Retina (tissue), 1 donor: ENCODE results near the gene SBSN.
A peak's percentile ranks its signal among the peaks of the same experiment; 100 is the strongest.

ENCODE experiments used
- DNase-seq: peaks from one replicate; pipeline ENCODE4 v3.0.0-alpha.2; 2016

SBSN gene

GRCh38 chr19:35529241-35530218, 1.4 kb upstream of the SBSN start:
- DNase-seq: no peak

DNA sequence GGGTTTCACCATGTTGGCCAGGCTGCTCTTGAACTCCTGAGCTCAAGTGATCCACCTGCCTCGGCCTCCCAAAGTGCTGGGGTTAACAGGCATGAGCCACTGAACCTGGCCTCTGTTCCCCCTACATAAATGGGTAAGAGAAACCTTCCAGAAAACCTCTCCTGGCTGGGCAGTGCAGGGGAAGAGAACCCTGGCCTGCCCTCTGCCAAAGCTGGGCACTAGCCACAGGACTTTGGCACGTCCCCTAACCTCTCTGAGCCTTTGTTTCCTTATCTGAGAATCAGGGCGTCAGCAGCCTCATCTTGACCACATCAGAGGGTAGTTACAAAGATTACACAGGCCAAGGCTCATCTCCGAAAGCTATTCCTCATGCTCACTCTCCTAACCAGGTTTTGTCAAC, 2.2 kb downstream of the SBSN start:
- DNase-seq: no peak

DNA sequence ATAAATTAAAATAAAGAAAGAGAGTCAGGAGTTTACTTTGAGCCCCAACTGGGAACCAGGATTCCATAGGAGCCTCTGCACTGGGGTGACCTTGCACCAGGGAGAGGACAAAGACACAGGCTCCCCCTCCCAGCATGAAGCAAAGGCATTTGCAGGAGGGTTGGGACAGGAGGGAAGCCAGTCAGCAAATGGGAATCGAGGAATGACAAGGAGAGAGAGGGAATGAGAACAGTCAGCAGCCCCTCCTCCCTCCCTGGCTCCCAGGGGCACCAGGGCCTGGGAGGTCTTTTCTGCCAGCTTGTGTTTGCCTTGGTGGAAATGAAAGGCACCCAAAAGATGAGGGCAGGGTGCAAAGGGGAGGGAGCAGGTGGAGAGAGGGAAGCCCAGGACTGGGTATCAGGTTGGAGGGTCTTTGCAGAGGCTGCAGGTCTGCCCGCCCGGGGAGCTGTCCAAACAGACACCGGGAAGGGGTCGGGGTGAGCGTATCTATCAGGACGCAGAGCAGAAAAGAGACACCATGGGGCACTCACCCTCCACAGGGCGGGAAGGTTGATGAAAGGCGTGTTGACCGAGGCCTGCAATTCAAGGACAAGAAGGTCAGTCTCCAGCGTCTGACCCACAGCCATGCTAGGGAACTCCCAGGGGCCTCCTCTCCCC, 3.8 kb downstream of the SBSN start:
- peak; percentile 54 for DNase-seq

- no peak for DNase-seq
Observed at GRCh38 chr19:35522745-35523327, 5.3 kb downstream of the SBSN start.

DNA sequence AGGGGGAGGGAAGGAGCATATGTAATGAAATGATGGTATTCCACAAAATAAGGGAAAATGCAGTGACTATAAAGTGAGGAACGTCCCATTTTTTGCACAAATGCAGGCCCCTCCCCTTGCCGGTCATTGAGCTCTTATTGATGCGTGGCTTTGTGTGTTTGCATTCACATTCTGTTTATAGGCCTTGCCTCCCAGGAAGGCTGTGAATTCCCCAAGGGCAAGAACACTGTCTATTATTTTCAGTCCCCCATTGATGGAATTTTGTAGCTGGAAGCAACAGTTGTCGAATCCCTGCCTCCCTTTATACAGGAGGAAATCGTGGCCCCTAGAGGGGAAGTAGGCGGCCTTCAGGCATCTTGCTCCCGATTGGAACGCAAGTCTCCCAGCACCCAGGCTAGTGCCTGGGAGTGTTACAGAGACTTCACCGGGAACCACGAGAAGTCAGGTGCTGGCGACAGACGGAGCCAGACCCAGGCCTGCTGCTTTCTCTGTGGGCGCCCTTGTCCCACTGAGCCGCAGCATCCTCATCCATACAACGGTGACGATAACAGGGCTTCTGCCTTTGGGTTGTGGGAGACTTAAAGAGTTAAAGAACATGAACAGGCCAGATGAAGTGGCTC, 6.9 kb downstream of the SBSN start:
- DNase-seq: no peak

- DNase-seq: no peak
Observed at GRCh38 chr19:35519291-35519690, 8.8 kb downstream of the SBSN start.

DNA sequence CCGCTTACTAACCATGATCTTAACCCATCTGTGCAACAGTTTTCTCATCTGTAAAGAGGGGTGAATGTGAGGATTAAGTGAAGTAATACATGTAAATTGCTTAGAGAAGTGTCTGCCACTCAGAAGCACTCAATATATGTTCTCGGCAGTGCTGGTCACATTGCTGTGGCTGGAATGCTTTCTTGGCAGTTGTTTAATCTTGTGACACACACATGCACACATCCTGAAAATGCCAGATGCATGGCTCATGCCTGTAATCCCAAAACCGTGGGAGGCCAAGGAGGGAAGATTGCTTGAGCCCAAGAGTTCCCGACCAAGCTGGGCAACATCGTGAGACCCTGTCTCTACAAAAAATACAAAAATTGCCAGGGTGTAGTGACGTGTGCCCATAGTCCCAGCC, 9.8 kb downstream of the SBSN start:
- no peak for DNase-seq

DNA sequence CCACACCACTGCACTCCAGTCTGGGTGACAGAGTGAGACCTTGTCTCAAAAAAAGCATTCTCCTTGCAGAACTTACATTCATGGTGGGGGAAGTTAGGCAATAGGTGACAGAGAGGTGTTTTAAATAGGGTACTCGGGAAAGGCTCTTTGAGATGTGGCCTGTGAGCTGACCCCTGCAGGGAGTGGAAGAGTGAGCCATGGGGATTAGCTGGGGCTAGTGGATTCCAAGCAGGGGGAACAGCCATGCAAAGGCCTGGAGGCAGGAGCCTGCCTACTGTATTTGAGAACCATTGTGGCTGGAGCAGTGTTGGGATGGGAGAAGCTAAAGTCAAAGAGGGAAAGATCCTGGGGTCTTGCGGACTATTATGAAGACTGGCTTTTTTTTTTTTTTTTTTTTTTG, 10.8 kb downstream of the SBSN start:
- DNase-seq: no peak

DNA sequence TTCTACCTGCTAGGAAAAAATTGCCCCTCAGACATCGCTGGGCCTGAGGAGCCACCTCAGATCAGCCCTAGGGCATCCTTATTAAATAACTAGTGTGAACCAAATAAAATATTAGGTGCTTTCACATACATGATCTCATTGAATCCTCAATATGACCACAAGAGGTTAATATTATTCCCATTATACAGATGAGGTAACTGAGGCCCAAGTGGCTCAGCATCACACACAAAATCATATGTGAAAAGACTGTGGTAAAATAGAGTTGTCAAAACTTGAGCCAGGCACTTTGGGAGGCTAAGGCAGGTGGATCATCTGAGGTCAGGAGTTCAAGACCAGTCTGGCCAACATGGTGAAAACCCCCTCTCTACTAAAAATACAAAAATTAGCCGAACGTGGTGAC, 11.8 kb downstream of the SBSN start:
- DNase-seq: no peak

DNA sequence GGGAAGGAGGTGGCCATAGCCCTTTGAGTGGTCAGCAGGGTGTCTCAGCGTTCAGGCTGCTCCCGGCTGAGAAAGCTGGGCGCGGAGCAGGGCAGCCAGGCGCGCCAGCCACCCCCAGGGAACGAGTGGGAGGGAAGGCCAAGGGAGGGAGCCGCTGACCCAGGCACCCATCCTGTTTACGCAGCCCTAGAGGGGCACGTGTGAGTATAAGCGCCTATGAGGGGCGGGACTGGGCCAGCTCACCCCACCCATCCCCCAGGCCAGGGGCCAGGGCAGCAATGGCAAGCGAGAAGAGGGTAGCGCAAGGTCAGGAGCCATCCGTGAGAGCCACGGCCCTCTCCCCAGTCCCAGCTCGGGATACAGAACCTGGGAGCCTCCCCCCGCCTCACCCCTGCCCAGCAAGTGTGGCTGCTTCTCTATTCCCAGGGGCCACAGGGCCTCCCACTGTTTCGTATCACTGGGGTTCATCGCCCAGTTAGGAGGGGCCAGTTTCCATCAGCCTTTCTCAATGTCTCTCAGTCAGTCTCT, 13.8 kb downstream of the SBSN start:
- peak; percentile 12 for DNase-seq

GRCh38 chr19:35513628-35514281, 14.4 kb downstream of the SBSN start, which contains the start of gene DMKN:
TSS of gene DMKN (minus strand) at chr19:35513649. CDS start at chr19:35513475, 174 bp downstream.
- DNase-seq: peak; percentile 11

GRCh38 chr19:35512831-35513627, 15.1 kb downstream of the SBSN start:
- no peak for DNase-seq

- DNase-seq: no peak
Observed at GRCh38 chr19:35511337-35511736, 16.8 kb downstream of the SBSN start.

DNA sequence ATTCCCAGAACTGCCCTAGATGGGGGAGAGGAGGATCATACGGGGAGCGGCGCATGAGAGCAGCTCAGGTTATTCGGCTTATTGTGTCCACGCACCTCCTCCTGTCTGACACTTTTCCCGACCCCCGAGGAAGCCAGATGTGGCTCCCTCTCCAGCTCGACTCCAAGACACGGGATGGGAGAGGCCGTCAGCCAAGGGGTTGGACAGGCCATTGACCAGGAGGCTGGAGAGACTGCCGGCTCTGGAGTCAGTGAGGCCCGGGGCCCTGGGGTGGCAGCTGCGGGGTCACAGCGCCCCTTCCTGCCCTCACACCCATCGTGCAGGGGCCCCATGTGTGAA, 17.5 kb downstream of the SBSN start:
- no peak for DNase-seq

DNA sequence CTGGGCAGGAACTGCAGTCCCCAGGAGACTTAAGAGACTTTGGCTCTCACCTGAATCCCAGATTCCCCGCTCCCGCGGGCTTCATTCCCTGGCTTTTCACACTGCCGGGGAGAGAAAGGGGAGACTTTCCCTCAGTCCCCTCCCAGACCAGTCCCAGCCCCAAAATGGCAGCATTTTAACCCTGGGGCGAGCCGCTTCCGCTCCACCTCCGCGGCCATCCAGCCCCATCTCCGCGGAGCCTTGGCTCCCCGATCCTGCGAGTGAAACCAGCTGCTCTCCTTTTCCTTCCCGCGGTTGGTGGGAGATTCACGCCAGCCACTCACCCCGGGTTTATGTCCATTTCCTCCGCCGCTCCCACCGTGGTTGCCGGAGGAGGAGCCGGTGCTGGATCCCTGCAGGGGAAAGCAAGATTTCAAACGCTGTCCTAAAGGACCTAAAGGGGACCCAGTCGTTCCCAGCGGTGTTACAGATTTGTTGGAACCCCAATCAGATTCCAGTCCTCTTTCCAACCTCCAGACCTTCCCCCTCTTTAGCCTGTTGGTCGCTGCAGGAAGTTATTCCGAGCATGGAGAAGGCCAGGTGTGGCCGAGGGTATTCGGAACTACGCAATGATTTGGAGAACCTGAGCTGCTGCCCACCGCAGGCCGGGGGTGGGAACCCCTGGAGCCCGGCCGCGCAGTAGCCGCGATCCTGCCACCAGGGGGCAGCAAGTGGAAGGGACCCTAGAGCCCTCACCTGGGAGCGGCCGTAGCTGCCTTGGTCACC, 18.1 kb downstream of the SBSN start:
- peak; percentile 83 for DNase-seq

- DNase-seq: no peak
Observed at GRCh38 chr19:35509018-35509652, 19.0 kb downstream of the SBSN start.

DNA sequence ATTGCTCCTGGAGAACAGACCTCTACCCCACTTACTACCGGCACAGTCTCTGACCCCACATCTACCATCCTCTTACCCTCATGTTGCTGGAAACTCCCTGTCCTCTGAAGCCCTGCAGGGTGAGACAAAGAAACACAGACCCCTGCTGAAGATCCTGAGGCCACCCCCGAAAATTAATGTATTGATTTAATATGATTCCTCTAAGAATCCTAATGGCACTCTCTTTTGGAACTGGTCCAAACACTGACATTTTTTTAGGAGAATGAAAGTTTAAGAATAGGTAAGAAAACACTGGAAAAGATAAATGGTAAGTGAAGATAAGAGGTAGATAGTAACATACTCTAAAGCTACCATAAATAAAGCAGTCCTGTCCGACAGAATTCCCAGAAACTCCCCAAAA, 20.0 kb downstream of the SBSN start:
- no peak for DNase-seq

DNA sequence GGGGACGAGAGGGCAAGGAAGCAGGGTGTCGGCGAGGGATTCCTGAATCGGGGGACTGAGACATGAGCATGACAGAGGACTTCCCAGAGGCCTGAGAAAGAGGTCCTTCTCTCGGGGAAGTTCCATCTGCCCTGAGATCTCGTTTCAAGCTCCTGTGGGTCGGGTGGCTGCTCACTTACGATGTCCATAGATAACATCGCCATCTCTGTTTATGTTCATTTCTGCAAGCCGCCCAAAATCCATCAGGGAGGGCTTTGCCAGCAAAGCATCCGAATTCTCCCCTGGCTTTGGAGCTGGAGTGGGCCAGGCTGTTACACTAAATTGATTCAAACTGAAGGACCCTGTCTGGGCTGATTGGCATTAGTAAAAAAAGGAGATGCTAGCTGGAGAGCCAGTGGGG, 20.6 kb downstream of the SBSN start:
- no peak for DNase-seq

DNA sequence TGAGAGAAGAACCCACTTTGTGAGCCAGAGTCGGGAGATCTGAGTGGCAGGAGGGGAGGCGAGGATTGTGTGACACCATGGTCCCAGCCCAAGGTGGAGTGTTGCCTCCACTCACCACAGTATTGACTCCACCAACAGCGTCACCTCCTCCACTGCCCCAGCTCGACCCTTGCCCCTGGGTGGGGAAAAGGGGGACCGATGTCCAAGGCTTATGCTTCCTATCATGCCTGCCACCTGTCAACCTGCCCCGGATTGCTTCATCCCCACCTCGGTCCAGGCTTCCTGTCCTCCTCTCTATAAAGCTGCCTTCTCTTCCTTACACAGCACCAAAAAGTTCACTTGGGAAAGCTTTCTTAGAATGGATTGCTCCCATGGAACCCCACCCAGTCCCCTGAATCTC, 22.1 kb downstream of the SBSN start:
- no peak for DNase-seq

DNA sequence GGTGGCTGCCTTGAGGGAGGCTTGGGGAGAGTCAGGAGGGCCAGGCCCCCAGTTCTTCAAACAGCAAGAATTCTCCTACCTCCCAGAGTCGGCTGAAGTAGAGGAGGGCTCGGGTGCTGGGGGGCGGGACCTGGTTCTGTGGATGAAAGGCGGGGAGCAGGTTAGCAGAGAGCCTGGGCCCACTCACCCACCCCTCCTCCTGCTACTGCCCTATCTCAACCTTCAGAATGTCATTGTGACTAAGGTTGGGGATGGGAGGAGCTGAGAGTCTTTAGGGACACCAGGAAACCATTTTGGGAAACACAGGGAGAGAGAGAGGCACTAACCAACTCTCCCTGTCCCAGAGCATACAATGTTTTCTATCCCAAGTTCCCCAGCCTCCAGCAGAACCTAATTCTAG, 25.4 kb downstream of the SBSN start:
- no peak for DNase-seq
